GM12864 (cell line): ENCODE data around the gene PUS3.
A peak's percentile ranks its signal among the peaks of the same experiment; 100 is the strongest.
"Not testable (repeated sequence)": the region's sequence is repeated elsewhere in the genome, so short reads cannot be mapped to it uniquely, and the experiment has no call there.

Source experiments
- DNase-seq: peaks from one replicate; pipeline ENCODE4 v3.0.0-alpha.2; 2011; ENCODE audit warnings: low read depth
- H3K4me3 ChIP-seq: 2 replicates; pipeline ENCODE4 v1.5.1; 2011; ENCODE audit warnings: mild to moderate bottlenecking, low read depth, low read length, control low read depth
- TF ChIP-seq, protein P1 (sequence below): IDR thresholded peaks from 2 replicates; pipeline ENCODE4 v1.5.1; 2011; ENCODE audit warnings: low read depth, mild to moderate bottlenecking, moderate library complexity, low read length, control low read depth, inconsistent platforms; ENCODE audit errors: missing control alignments

The PUS3 gene

GRCh38 chr11:125871391-125872137 lies 31.4 kb downstream of the PUS3 start:
- TF ChIP-seq, protein P1, sequence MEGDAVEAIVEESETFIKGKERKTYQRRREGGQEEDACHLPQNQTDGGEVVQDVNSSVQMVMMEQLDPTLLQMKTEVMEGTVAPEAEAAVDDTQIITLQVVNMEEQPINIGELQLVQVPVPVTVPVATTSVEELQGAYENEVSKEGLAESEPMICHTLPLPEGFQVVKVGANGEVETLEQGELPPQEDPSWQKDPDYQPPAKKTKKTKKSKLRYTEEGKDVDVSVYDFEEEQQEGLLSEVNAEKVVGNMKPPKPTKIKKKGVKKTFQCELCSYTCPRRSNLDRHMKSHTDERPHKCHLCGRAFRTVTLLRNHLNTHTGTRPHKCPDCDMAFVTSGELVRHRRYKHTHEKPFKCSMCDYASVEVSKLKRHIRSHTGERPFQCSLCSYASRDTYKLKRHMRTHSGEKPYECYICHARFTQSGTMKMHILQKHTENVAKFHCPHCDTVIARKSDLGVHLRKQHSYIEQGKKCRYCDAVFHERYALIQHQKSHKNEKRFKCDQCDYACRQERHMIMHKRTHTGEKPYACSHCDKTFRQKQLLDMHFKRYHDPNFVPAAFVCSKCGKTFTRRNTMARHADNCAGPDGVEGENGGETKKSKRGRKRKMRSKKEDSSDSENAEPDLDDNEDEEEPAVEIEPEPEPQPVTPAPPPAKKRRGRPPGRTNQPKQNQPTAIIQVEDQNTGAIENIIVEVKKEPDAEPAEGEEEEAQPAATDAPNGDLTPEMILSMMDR: peak; percentile 47
- H3K4me3 ChIP-seq: no peak overlapping the region
- no peak for DNase-seq

DNA sequence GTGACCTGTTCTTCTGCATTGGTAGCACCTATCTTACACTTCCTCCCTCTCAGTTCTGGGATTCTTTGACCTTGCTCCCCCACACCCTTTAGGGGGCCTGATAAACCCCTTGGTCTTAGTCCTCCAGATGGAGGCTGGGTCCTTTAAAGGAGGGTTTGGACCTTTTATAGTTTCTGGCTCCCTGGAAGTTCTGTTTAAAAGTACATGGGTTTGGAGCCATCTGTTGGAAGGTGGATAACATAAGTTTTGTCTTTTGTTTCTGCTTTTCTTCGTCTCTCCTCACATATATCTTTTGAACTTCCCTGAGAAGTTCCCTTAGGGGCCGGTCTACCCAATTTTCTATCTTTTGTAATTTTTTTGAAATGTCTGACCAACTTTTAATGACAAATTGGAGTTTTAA lies 33.5 kb downstream of the PUS3 start:
- no peak for DNase-seq
- H3K4me3 ChIP-seq: no peak overlapping the region
- TF ChIP-seq, protein P1: no peak

DNA sequence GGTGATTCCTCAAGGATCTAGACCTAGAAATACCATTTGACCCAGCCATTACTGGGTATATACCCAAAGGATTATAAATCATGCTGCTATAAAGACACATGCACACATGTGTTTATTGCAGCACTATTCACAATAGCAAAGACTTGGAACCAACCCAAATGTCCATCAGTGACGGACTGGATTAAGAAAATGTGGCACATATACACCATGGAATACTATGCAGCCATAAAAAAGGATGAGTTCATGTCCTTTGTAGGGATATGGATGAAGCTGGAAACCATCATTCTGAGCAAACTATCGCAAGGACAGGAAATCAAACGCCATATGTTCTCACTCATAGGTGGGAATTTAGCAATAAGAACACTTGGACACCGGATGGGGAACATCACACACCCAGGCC lies 37.7 kb downstream of the PUS3 start:
- not testable (repeated sequence) for H3K4me3 ChIP-seq, DNase-seq

DNA sequence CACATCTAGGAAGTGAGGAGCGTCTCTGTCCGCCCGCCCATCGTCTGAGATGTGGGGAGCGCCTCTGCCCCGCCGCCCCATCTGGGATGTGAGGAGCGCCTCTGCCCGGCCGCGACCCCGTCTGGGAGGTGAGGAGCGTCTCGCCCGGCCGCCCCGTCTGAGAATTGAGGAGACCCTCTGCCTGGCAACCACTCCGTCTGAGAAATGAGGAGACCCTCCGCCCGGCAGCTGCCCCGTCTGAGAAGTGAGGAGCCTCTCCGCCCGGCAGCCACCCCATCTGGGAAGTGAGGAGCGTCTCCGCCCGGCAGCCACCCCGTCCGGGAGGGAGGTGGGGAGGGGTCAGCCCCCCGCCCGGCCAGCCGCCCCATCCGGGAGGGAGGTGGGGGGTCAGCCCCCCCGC lies 40.2 kb downstream of the PUS3 start:
- not testable (repeated sequence) for DNase-seq, H3K4me3 ChIP-seq

GRCh38 chr11:125857670-125858069 lies 45.3 kb downstream of the PUS3 start:
- not testable (repeated sequence) for DNase-seq

GRCh38 chr11:125846188-125846587 lies 56.8 kb downstream of the PUS3 start:
- TF ChIP-seq, protein P1: no peak
- no peak for DNase-seq
- no peak overlapping the region for H3K4me3 ChIP-seq

More at GRCh38 chr11:125857670-125858069, 45.3 kb downstream of the PUS3 start:
- not testable (repeated sequence) for H3K4me3 ChIP-seq
